MG63 (cell line): ENCODE results near the gene MMADHC. TPM values are rescaled to one million over a fixed set of nuclear protein-coding genes. Genes with fewer than 3 reads are reported as not detected.
"Not testable (repeated sequence)": the region's sequence is repeated elsewhere in the genome, so short reads cannot be mapped to it uniquely, and the experiment has no call there.

Experiments used
- DNase-seq: peaks from one replicate; pipeline ENCODE4 v3.0.0-alpha.2; 2020
- H3K27me3 ChIP-seq: fragments of 250-450 bp; sonication (Bioruptor Pico); 2 replicates; pipeline ENCODE4 v1.5.1; 2020; ENCODE audit warnings: mild to moderate bottlenecking, moderate library complexity
- H3K36me3 ChIP-seq: fragments of 250-450 bp; sonication (Bioruptor Pico); 2 replicates; pipeline ENCODE4 v1.5.1; 2020; ENCODE audit warnings: mild to moderate bottlenecking, moderate library complexity
- H3K4me3 ChIP-seq: fragments of 250-450 bp; sonication (Bioruptor Pico); 2 replicates; pipeline ENCODE4 v1.5.1; 2020; ENCODE audit warnings: mild to moderate bottlenecking, moderate library complexity
- H3K9me3 ChIP-seq: fragments of 250-450 bp; sonication (Bioruptor Pico); 2 replicates; pipeline ENCODE4 v1.5.1; 2020; ENCODE audit warnings: mild to moderate bottlenecking, moderate library complexity
- total RNA-seq: library from RNA; depleted of rRNA; stranded (reverse); fragments of >200 nt; shearing (Covaris generic); gene quantifications from 2 replicates; pipeline ENCODE4 v1.2.3, GENCODE V29; 2014; ENCODE audit warnings: low replicate concordance

The MMADHC gene
- total RNA-seq, 1 experiment from 2014 or later = 207 TPM

- Histone ChIP-seq H3K27me3 (no peaks in the 10 kb centered on the region), H3K9me3 (no peaks in the 10 kb centered on the region), H3K36me3 (peaks cover 41% of the 10 kb centered on the region), H3K4me3 (no peak overlapping the region)
- DNase-seq = no peak
Measured at GRCh38 chr2:149568138-149568537, 19.4 kb downstream of the MMADHC start.

GRCh38 chr2:149566652-149567051 lies 20.9 kb downstream of the MMADHC start:
- Histone ChIP-seq H3K9me3 (no peaks in the 10 kb centered on the region), H3K4me3 (no peak overlapping the region), H3K36me3 (peaks cover 31% of the 10 kb centered on the region), H3K27me3 (no peaks in the 10 kb centered on the region)
- no peak for DNase-seq

- DNase-seq, H3K4me3 ChIP-seq, H3K9me3 ChIP-seq, H3K27me3 ChIP-seq: not testable (repeated sequence)
- peaks cover 25% of the 10 kb centered on the region for H3K36me3 ChIP-seq
Measured at GRCh38 chr2:149565625-149566024, 21.9 kb downstream of the MMADHC start.

GRCh38 chr2:149564983-149565382 lies 22.6 kb downstream of the MMADHC start:
- no peaks in the 10 kb centered on the region for H3K9me3 ChIP-seq
- H3K36me3 ChIP-seq = peaks cover 18% of the 10 kb centered on the region
- H3K4me3 ChIP-seq = no peak overlapping the region
- no peaks in the 10 kb centered on the region for H3K27me3 ChIP-seq
- no peak for DNase-seq

- H3K4me3 ChIP-seq = no peak overlapping the region
- no peaks in the 10 kb centered on the region for H3K9me3 ChIP-seq
- H3K27me3 ChIP-seq = no peaks in the 10 kb centered on the region
- peaks cover 13% of the 10 kb centered on the region for H3K36me3 ChIP-seq
- no peak for DNase-seq
Measured at GRCh38 chr2:149564097-149564496, 23.5 kb downstream of the MMADHC start.

- no peaks in the 10 kb centered on the region for H3K36me3 ChIP-seq
- no peak overlapping the region for H3K4me3 ChIP-seq
- H3K9me3 ChIP-seq = no peaks in the 10 kb centered on the region
- no peak for DNase-seq
- no peaks in the 10 kb centered on the region for H3K27me3 ChIP-seq
Measured at GRCh38 chr2:149562324-149562723, 25.3 kb downstream of the MMADHC start.

GRCh38 chr2:149561309-149561926 lies 26.2 kb downstream of the MMADHC start:
- Histone ChIP-seq H3K27me3 (no peaks in the 10 kb centered on the region), H3K4me3 (no peak overlapping the region), H3K36me3 (no peaks in the 10 kb centered on the region), H3K9me3 (no peaks in the 10 kb centered on the region)
- no peak for DNase-seq

GRCh38 chr2:149559341-149560068 lies 28.1 kb downstream of the MMADHC start:
- no peaks in the 10 kb centered on the region for H3K27me3 ChIP-seq
- no peaks in the 10 kb centered on the region for H3K36me3 ChIP-seq
- no peaks in the 10 kb centered on the region for H3K9me3 ChIP-seq
- no peak overlapping the region for H3K4me3 ChIP-seq
- no peak for DNase-seq

GRCh38 chr2:149556452-149556851 lies 31.1 kb downstream of the MMADHC start:
- Histone ChIP-seq H3K4me3 (no peak overlapping the region), H3K36me3 (no peaks in the 10 kb centered on the region), H3K9me3 (no peaks in the 10 kb centered on the region), H3K27me3 (no peaks in the 10 kb centered on the region)
- no peak for DNase-seq

- Histone ChIP-seq H3K9me3 (no peaks in the 10 kb centered on the region), H3K36me3 (no peaks in the 10 kb centered on the region), H3K4me3 (no peak overlapping the region), H3K27me3 (no peaks in the 10 kb centered on the region)
- no peak for DNase-seq
Measured at GRCh38 chr2:149552830-149553229, 34.7 kb downstream of the MMADHC start.

- H3K27me3 ChIP-seq = no peaks in the 10 kb centered on the region
- no peaks in the 10 kb centered on the region for H3K36me3 ChIP-seq
- no peaks in the 10 kb centered on the region for H3K9me3 ChIP-seq
- no peak overlapping the region for H3K4me3 ChIP-seq
- no peak for DNase-seq
Measured at GRCh38 chr2:149552226-149552625, 35.3 kb downstream of the MMADHC start.

GRCh38 chr2:149544692-149545091 lies 42.9 kb downstream of the MMADHC start:
- no peak for DNase-seq
- H3K4me3 ChIP-seq = no peak overlapping the region
- no peaks in the 10 kb centered on the region for H3K36me3 ChIP-seq
- no peaks in the 10 kb centered on the region for H3K9me3 ChIP-seq
- H3K27me3 ChIP-seq = no peaks in the 10 kb centered on the region

- DNase-seq = no peak
- H3K36me3 ChIP-seq = no peaks in the 10 kb centered on the region
- H3K4me3 ChIP-seq = no peak overlapping the region
- no peaks in the 10 kb centered on the region for H3K27me3 ChIP-seq
- no peaks in the 10 kb centered on the region for H3K9me3 ChIP-seq
Measured at GRCh38 chr2:149543845-149544244, 43.7 kb downstream of the MMADHC start.

- H3K36me3 ChIP-seq = no peaks in the 10 kb centered on the region
- DNase-seq = no peak
- no peak overlapping the region for H3K4me3 ChIP-seq
- no peaks in the 10 kb centered on the region for H3K27me3 ChIP-seq
- H3K9me3 ChIP-seq = no peaks in the 10 kb centered on the region
Measured at GRCh38 chr2:149540138-149540537, 47.4 kb downstream of the MMADHC start.

- no peaks in the 10 kb centered on the region for H3K36me3 ChIP-seq
- H3K4me3 ChIP-seq = no peak overlapping the region
- no peaks in the 10 kb centered on the region for H3K9me3 ChIP-seq
- no peak for DNase-seq
- H3K27me3 ChIP-seq = no peaks in the 10 kb centered on the region
Measured at GRCh38 chr2:149538138-149538833, 49.3 kb downstream of the MMADHC start.

GRCh38 chr2:149537092-149537726 lies 50.4 kb downstream of the MMADHC start:
- no peaks in the 10 kb centered on the region for H3K36me3 ChIP-seq
- no peak for DNase-seq
- no peaks in the 10 kb centered on the region for H3K9me3 ChIP-seq
- no peaks in the 10 kb centered on the region for H3K27me3 ChIP-seq
- H3K4me3 ChIP-seq = no peak overlapping the region

- H3K27me3 ChIP-seq = no peaks in the 10 kb centered on the region
- H3K9me3 ChIP-seq = no peaks in the 10 kb centered on the region
- no peak for DNase-seq
- no peaks in the 10 kb centered on the region for H3K36me3 ChIP-seq
- H3K4me3 ChIP-seq = no peak overlapping the region
Measured at GRCh38 chr2:149536649-149537048, 50.9 kb downstream of the MMADHC start.
